Parathyroid adenoma (tissue), 2 donors: ENCODE data around the gene MEN1.

Source experiments
- H2AFZ ChIP-seq: fragments of 300-600 bp; sonication (generic); one replicate; pipeline ENCODE4 v1.7.0; 2017; ENCODE audit warnings: antibody characterized with exemption, mild to moderate bottlenecking
- H3K27ac ChIP-seq: fragments of 300-600 bp; sonication (generic); one replicate; pipeline ENCODE4 v1.7.0; 2017
- H3K27me3 ChIP-seq: fragments of 300-600 bp; sonication (generic); one replicate; pipeline ENCODE4 v1.7.0; 2017; ENCODE audit warnings: low read length; ENCODE audit not compliant: control insufficient read depth, insufficient read depth
- H3K36me3 ChIP-seq: fragments of 300-600 bp; sonication (generic); one replicate; pipeline ENCODE4 v1.7.0; 2017; ENCODE audit warnings: low read length; ENCODE audit not compliant: control insufficient read depth, insufficient read depth
- H3K4me1 ChIP-seq: fragments of 300-600 bp; sonication (generic); one replicate; pipeline ENCODE4 v1.7.0; 2017; ENCODE audit warnings: control low read depth
- H3K4me2 ChIP-seq: fragments of 300-600 bp; sonication (generic); one replicate; pipeline ENCODE4 v1.7.0; 2017; ENCODE audit warnings: low read length
- H3K4me3 ChIP-seq: fragments of 300-600 bp; sonication (generic); one replicate; pipeline ENCODE4 v1.7.0; 2017; ENCODE audit warnings: low read depth, low read length
- H3K79me2 ChIP-seq: fragments of 300-600 bp; sonication (generic); one replicate; pipeline ENCODE4 v1.7.0; 2017; ENCODE audit warnings: control low read depth
- H3K9ac ChIP-seq: fragments of 300-600 bp; sonication (generic); one replicate; pipeline ENCODE4 v1.7.0; 2017; ENCODE audit warnings: mild to moderate bottlenecking
- H3K9me3 ChIP-seq: fragments of 300-600 bp; sonication (generic); one replicate; pipeline ENCODE4 v1.7.0; 2017; ENCODE audit warnings: low read length; ENCODE audit not compliant: control insufficient read depth
- TF ChIP-seq, protein P1 (sequence below): fragments of 300-600 bp; sonication (generic); IDR thresholded peaks from one replicate; pipeline ENCODE4 v1.7.0; 2017; ENCODE audit warnings: antibody characterized with exemption, mild to moderate bottlenecking
- donor health status: primary hyperparathyroidism.

MEN1 gene

DNA sequence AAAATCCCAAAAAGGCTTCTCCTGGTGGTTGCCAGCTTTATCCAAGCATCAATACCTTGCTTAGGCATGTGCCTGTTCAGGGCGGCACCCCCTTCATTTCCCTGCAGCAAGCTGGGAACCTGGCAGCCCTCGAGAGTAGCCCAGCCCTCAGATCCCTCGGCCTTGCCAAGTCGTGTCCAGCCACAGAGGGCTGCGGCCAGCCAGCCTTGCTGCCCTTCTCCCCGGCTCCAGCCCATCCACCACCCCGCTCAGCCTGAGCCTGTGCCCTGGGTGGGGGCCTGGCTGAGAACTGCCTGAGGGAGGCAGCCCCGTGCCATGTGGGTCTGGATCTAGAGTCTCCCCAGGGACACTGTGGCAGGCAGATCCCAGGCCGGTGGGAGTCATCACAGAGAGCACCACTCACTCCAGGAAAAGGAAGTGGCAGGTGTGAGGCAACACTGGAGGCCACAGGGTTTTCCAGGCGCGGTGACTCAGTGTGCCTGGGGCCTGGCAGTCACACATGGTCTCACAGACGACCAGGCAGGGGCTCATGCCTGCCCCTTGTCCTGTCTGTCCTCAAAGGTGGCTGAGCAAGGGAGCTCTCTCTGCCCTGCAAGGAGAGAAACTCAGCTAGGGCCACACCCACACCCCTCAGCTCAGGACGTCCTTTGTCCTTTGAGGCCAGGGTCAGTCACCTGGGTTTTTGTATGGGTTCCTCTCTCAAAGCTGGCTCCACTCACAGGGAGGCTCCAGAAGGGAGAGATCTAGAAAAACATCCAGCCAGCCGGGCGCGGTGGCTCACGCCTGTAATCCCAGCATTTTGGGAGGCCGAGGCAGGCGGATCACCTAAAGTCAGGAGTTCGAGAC lies 46.3 kb upstream of the MEN1 start:
- Histone ChIP-seq H3K27me3 (no peaks in the 10 kb centered on the region), H3K36me3 (no peaks in the 10 kb centered on the region), H3K9ac (no peak overlapping the region), H3K4me1 (no peaks in the 10 kb centered on the region), H3K79me2 (no peaks in the 10 kb centered on the region), H3K9me3 (no peaks in the 10 kb centered on the region), H3K4me2 (no peak overlapping the region), H2AFZ (no peak overlapping the region), H3K4me3 (no peak overlapping the region), H3K27ac (no peak overlapping the region)
- TF ChIP-seq, protein P1, sequence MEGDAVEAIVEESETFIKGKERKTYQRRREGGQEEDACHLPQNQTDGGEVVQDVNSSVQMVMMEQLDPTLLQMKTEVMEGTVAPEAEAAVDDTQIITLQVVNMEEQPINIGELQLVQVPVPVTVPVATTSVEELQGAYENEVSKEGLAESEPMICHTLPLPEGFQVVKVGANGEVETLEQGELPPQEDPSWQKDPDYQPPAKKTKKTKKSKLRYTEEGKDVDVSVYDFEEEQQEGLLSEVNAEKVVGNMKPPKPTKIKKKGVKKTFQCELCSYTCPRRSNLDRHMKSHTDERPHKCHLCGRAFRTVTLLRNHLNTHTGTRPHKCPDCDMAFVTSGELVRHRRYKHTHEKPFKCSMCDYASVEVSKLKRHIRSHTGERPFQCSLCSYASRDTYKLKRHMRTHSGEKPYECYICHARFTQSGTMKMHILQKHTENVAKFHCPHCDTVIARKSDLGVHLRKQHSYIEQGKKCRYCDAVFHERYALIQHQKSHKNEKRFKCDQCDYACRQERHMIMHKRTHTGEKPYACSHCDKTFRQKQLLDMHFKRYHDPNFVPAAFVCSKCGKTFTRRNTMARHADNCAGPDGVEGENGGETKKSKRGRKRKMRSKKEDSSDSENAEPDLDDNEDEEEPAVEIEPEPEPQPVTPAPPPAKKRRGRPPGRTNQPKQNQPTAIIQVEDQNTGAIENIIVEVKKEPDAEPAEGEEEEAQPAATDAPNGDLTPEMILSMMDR, result no peak

DNA sequence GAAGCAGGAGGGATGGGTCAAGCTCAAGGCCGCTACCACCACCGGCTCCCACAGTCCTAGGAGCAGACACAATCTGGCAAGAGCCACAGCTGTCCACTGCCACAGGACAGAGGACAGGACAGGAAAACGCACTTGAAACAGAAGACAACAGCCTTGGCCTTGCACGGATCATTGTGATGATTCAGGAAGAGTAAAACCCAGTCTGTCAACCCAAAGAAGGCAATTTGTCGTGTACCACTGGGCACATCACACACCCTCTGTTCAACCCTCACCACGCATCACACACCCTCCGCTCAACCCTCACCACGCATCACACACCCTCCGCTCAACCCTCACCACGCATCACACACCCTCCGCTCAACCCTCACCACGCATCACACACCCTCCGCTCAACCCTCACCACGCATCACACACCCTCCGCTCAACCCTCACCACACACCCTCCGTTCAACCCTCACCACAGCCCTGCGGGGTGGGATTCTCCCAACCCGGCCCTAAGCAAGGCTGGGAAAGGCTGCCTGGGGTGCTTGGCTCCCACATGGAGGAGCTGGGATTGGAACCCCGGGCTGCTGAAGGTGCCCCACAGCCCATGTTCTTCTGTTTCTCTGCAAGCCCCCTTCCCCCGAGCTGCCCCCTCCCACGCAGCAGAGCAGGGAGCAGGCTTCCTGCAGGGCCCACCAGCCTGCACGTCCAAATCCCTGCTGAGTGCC lies 45.4 kb upstream of the MEN1 start:
- no peak overlapping the region for H3K27ac ChIP-seq
- H3K27me3 ChIP-seq, result no peaks in the 10 kb centered on the region
- no peak overlapping the region for H2AFZ ChIP-seq
- H3K9ac ChIP-seq, result no peak overlapping the region
- no peaks in the 10 kb centered on the region for H3K9me3 ChIP-seq
- TF ChIP-seq, protein P1, result no peak
- H3K4me1 ChIP-seq, result no peaks in the 10 kb centered on the region
- H3K4me2 ChIP-seq, result no peak overlapping the region
- H3K4me3 ChIP-seq, result no peak overlapping the region
- H3K36me3 ChIP-seq, result no peaks in the 10 kb centered on the region
- no peaks in the 10 kb centered on the region for H3K79me2 ChIP-seq

DNA sequence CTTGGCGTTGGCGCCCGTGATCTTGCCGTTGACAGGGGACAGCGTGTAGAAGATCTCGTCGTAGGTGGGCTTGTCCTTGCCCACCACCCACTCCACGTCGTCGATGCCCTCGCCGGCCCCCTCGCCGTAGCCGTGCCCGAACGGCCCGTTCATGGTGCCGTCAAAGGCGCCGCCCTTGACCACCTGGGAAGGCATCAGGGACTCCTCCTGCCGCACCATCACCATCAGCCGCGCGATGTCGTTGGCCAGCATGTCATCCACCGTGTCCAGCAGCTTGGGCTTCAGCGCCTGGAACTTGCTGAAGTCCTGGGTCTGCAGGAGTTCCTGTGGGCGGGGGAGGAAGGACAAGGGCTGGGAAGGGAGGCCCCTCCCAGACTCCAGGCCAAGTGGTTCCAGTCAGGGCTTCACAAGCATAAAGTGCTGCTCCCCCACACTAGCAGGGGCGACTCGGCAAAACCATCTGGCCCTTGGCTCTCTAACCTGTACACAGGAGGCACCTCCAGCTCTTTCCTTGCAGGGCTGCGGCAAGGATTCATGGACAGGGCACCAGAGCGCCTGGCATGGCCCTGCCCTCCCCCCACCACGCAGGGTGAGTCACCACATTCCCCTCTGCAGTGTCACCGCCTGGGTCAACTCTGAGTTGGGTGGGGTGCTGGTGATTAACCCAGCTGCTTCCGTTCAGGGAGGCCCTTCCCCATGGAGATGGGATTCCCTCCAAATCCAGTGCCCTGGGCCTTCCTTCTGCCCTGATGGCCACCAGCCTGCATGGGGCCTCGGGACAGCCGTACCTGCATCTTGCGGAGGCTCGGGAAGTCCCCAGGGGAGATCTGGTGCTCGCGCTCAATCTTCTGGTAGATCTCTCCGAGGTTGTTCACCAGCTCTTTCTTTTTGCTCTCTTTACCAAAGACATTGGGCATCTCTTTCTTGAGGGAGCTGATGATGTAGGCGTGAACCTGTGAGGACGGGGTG lies 44.5 kb upstream of the MEN1 start:
- no peaks in the 10 kb centered on the region for H3K9me3 ChIP-seq
- TF ChIP-seq, protein P1, result no peak
- H3K4me3 ChIP-seq, result no peak overlapping the region
- no peak overlapping the region for H2AFZ ChIP-seq
- H3K36me3 ChIP-seq, result no peaks in the 10 kb centered on the region
- H3K9ac ChIP-seq, result no peak overlapping the region
- no peaks in the 10 kb centered on the region for H3K27me3 ChIP-seq
- H3K79me2 ChIP-seq, result no peaks in the 10 kb centered on the region
- H3K27ac ChIP-seq, result no peak overlapping the region
- H3K4me2 ChIP-seq, result no peak overlapping the region
- no peaks in the 10 kb centered on the region for H3K4me1 ChIP-seq

GRCh38 chr11:64854157-64854533 lies 43.8 kb upstream of the MEN1 start:
- no peaks in the 10 kb centered on the region for H3K4me1 ChIP-seq
- no peak overlapping the region for H3K27ac ChIP-seq
- TF ChIP-seq, protein P1, result no peak
- no peak overlapping the region for H2AFZ ChIP-seq
- H3K79me2 ChIP-seq, result no peaks in the 10 kb centered on the region
- H3K27me3 ChIP-seq, result no peaks in the 10 kb centered on the region
- H3K4me3 ChIP-seq, result no peak overlapping the region
- H3K9me3 ChIP-seq, result no peaks in the 10 kb centered on the region
- H3K4me2 ChIP-seq, result no peak overlapping the region
- no peak overlapping the region for H3K9ac ChIP-seq
- H3K36me3 ChIP-seq, result no peaks in the 10 kb centered on the region
